ENCODE data around the gene BCL7B. TPM values are rescaled to one million over a fixed set of nuclear protein-coding genes. Genes with fewer than 3 reads are reported as not detected.
"Not testable (repeated sequence)": the region's sequence is repeated elsewhere in the genome, so short reads cannot be mapped to it uniquely, and the experiment has no call there.

BCL7B gene
- polyA plus RNA-seq (ENCODE audit: insufficient read length) = 40.5 TPM
- long read RNA-seq, donor 1, transcript BCL7B-201 (6 exons, 1,975 nt) = major isoform, 16 of 28 reads
- long read RNA-seq, donor 1, partial matches to known transcripts = 8 of 28 reads
- long read RNA-seq, donor 1, other reads (novel, unspliced or antisense) = 0 of 28 reads
- long read RNA-seq, donor 2, partial matches to known transcripts = 0 of 7 reads
- long read RNA-seq, donor 2, other reads (novel, unspliced or antisense) = 0 of 7 reads
- long read RNA-seq, donor 3, partial matches to known transcripts = 0 of 5 reads
- long read RNA-seq, donor 3, other reads (novel, unspliced or antisense) = 0 of 5 reads
- long read RNA-seq, donor 4 = 0 reads
- long read RNA-seq, donor 5, transcript BCL7B-201 (6 exons, 1,975 nt) = major isoform, 8 of 14 reads
- long read RNA-seq, donor 5, partial matches to known transcripts = 0 of 14 reads
- long read RNA-seq, donor 5, other reads (novel, unspliced or antisense) = 0 of 14 reads
- long read RNA-seq, donor 6, transcript BCL7B-213 (3 exons, 1,802 nt) = major isoform, 5 of 21 reads
- long read RNA-seq, donor 6, partial matches to known transcripts = 6 of 21 reads
- long read RNA-seq, donor 6, other reads (novel, unspliced or antisense) = 0 of 21 reads
- long read RNA-seq, donor 7, transcript BCL7B-201 (6 exons, 1,975 nt) = major isoform, 11 of 32 reads
- long read RNA-seq, donor 7, transcript BCL7B-213 (3 exons, 1,802 nt) = minor isoform, 5 of 32 reads
- long read RNA-seq, donor 7, partial matches to known transcripts = 9 of 32 reads
- long read RNA-seq, donor 7, other reads (novel, unspliced or antisense) = 0 of 32 reads
- long read RNA-seq, donor 8, transcript BCL7B-201 (6 exons, 1,975 nt) = major isoform, 7 of 8 reads
- long read RNA-seq, donor 8, partial matches to known transcripts = 0 of 8 reads
- long read RNA-seq, donor 8, other reads (novel, unspliced or antisense) = 0 of 8 reads

DNA sequence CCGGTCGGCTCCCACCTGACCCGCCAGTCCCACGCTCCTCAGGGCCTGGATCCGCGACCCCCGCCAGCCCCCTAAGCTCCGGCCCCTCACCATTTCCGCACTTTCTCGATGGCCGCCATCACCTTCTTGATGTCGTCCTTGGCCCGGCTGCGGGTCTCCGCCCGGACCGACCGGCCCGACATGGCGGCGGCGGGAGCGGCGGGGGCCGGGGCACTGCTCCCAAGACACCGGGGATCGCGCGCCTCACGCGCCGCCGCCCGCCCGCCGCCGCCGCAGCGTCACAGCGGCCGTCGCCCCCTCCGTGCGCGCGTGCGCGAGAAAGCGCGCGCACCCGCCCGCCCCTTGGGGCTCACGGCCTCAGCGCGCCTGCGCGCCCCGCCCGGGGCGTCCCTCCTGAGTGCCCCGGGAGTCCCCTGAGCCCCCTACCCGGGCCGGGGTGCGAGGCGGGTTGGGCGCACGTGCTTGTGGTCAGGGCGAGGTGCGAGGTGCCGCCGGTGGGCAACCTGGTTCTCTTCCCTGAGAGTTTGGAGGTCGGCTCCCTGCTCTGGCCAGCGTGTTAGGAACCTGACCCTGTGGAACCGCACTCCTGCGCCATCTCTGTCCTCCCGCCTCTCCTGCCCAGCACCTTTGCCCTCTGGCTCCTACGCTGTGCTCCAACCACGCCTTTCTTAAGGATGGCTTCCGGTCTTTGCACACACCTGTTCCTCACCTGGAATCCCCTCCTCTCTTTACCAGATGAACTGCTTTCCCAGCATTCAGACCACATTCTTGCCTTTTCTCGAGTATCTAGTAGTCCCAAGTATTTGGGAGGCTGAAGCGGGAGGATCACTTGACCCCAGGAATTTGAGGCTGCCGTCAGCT lies at the start of gene BCL7B:
BCL7B (minus strand) TSS at position 294 of the 861 bp plus-strand sequence; CDS start at position 182, 112 bp downstream.
- peak; percentile 62 for DNase-seq

GRCh38 chr7:73605601-73606220 lies 48.2 kb upstream of the BCL7B start:
- DNase-seq = no peak

GRCh38 chr7:73602721-73603651 lies 45.5 kb upstream of the BCL7B start:
- no peak for DNase-seq

DNA sequence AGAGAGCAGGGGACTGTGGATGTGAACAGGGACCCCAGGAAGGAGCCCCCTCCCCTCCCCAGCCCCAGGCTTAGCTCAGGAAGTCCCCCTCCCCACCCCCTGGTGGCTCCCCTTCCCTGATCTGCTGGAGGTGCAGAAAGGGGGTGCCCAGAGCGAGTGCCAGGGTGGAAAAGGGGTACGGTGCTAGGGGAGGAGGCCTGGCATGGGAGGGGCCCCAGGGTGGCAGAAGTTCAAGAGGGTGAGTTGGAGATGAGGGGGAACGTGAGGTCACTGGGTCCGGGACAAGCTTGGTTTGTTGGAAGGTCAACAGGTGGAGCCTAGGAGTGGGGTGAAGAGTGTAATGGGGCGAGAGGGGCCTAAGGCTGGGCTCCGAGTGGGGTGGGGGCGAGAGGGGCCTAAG lies 42.4 kb upstream of the BCL7B start:
- no peak for DNase-seq

- DNase-seq = no peak
These were observed 41.8 kb upstream of the BCL7B start for GRCh38 chr7:73599151-73599882.

GRCh38 chr7:73597978-73598782 lies 40.7 kb upstream of the BCL7B start:
- no peak for DNase-seq

DNA sequence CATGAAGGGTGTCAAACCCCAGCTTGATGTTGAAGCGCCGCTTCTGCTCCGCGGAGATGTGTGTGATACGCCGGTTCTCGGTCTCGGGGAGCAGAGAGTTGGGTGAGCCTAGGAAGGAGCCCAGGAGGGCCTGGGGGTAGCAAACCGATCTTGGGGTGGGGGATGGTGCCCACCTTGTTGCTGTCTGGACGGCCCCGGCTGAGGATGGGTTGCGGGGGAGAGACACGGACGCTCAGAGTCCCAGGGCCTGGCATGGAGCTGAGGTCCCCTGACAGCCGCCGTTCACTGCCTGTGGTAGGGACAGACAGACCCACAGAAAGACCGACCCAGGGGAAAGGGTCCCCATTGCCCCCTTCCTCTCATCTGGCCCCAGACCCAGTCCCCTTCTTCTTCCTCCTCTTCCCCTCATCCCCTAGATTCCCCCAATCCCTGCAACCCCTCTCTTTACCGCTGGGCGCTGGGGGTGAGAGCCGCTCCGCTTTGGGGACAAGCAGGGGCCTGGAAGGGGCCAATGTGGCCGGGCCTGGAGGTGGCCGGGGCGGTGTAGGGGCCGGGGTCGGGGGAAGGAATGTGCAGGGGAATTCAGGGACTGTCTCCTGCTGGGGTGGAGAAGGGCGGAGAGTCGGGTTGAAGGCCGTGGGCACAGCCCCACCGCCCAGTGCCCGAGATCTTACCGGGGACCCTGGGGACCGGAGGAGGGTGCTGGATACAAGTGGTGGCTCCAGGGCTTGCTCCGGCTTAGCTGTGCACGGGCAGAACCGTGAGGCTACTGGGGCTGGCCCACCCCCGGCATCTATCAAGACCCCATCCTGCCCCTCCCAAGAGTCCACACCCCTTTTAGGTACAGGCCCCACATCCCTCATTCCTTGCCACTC lies 38.9 kb upstream of the BCL7B start:
- no peak for DNase-seq

DNA sequence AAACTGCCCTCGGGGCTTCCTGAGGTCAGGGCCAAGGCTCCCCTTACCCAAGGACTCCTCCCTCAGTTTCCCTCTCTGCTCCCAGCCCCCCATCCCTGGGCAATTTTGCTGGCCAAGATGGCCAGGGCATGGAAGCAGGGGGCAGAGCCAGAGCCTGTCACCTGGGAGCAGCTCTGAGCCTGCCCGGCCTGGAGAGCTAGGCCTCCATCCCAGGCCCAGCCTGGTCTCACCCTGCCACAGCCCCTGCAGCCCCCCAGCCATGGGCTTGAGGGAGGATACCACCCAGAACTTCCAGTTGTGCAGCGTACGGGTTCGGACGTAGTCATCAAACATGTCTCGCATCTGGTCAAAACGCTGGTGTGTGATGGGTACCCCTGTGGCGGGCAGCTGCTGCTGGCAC lies 37.9 kb upstream of the BCL7B start:
- DNase-seq = no peak

- no peak for DNase-seq
These were observed 35.9 kb upstream of the BCL7B start for GRCh38 chr7:73593207-73594045.

- DNase-seq = no peak
These were observed 29.4 kb upstream of the BCL7B start for GRCh38 chr7:73586911-73587310.

GRCh38 chr7:73585196-73585595 lies 27.7 kb upstream of the BCL7B start:
- DNase-seq = no peak

DNA sequence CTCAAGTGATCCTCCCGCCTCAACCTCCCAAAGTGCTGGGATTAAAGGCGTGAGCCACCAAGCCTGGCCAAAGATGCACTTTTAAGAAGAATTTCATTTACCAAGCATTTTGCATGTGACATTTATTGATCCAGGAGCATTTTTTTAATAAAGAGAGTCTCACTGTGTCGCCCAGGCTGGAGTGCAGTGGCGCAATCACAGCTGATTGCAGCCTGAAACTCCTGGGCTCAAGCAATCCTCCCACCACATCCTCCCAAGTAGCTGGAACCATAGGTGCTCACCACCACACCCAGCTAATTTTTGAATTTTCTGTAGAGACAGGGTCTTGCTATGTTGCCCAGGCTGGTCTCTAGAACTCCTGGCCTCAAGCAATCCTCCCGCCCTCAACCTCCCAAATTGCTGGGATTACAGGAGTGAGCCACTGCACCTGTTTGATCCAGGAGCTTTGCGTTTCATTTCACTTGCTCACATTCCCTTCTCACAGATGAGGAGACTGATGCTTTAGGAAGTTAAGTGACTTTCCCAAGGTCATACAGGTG lies 25.2 kb upstream of the BCL7B start:
- DNase-seq = no peak

- DNase-seq = not testable (repeated sequence)
These were observed 23.5 kb upstream of the BCL7B start for GRCh38 chr7:73581006-73581405.

DNA sequence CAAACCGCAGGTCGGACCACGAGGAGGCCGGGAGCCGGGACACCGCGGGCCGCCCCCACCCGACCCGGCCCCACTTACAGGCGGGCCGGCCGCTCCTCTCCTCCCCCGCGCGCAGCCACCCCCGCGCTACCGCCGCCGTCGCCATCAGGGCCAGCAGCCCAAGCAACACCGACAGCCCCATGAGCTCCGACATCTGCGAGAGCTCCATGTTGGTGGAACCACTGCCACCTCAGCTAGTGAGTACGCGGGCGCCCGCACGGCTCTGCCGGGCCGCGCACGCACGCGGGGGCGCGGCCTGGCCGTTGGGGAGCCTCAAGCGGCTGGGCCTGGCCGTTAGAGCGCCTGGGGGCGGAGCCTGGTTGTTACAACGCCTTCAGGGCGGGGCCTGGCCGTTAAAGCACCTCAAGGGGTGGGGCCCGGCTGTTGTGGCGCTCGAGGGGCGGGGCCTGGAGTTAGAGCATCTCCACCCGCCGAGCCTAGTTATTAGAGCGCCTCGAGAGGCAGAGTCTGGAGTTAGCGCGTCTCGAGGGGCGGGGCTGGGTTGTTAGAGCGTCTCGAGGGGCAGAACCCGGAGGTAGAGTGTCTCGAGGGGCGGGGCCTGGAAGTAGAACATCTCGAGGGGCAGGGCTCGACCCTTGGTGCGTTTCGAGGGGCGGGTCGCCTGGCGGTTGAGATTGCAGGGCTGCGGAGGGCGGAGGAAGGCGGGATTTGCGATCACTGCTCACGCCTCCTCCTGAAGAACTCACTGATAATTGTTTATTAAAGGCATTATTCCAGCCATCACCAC lies 21.0 kb upstream of the BCL7B start, which contains the start of gene TBL2:
TBL2 (minus strand) TSS at position 238 of the 787 bp plus-strand sequence; CDS start at position 208, 30 bp downstream.
- DNase-seq = peak; percentile 99

DNA sequence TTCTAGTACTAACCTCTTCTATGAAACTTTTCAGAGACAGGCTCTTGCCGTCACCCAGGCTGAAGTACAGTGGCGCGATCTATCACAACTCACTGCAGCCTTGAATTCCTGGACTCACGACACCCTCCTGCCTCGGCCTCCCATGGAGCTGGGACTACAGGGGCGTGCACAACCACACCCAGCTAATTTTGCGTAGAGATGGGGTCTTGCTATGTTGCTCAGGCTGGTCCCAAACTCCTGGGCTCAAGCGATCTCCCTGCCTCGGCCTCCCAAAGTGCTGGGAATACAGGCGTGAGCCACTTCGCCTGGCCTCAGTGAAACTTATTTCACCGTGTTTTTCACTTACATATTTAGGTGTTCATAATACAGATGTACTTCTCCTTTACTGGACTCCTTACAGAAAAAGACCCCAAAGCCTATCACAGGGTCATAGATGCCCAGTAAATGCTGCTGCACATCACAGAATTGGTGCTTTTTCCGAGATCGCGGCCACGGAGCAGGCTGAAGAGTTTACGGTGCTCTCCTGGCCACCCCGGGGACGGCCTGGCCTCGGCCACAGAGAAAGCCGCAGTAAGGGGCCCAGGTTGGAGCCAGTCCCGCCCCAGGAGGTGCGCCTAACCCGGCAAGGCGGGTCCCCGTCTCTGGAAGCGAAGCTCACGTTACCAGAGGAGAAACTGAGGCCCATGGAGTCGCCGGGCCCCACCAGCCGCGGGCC lies 20.3 kb upstream of the BCL7B start:
- no peak for DNase-seq
